NCI-H2081 (cell line): ENCODE data around the gene IRF1.
"Not testable (repeated sequence)": the region's sequence is repeated elsewhere in the genome, so short reads cannot be mapped to it uniquely, and the experiment has no call there.

Experiments
- DNase-seq, 2 experiments: peaks; one replicate each; lab custom pipeline; 2025; lab: John Stamatoyannopoulos, UW

Gene IRF1

DNA sequence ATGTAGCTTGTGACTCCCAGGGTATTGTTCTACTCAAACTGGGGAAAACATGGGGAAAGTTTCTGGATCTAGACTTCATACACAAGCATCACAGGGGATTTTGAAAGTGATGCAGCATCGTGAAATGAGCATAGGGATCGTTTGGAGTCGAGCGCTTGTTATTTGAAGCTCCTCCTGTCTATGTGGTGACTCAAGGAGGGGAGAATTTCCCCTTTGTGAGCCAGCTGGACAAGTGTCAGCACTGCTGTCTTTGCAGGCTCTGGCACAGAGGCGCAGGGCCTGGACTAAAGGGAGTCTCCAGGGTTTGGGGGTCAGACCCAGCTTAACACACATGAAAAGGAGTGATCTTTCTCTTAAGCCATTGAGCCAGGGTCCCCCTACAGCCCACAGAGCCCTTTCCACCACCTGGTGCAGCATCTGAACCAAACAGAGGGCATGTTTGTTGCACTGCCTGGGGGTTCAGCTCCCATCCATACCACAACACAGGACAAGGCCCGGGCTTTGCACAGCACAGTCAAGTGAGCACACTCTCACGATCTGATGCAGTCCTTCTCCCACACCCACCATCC lies 51.0 kb downstream of the IRF1 start:
- no peak for DNase-seq

DNA sequence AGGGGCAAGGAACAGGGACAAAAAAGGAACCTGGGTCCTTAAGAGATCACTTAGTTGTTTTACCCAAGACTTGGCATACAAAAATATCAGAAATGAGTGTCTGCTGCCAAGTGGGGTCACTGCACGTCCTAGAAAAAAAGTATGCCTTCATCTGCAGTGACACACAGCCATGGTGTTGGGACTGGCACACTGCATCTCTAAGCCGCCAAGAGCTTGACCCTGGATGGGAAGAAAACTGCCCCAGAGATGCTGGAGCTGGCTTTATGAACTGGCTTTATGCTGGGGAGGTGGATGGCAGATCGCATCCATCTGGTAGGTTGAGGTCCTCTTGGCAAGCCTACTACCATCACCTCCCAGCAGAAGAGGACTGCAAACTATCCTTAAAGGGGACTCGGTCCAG lies 51.7 kb downstream of the IRF1 start:
- no peak for DNase-seq

DNA sequence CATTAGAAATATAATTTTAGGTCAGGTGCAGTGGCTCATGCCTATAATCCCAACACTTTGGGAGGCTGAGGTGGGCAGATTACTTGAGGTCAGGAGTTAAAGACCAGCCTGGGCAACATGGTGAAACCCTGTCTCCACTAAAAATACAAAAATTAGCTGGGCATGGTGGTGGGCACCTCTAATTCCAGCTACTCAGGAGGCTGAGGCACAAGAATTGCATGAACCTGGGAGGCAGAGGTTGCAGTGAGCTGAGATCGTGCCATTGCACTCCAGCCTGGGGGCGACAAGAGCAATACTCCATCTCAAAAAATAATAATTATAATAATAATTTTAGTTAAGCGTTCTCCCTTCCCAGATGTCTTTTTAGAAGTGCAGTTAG lies 52.3 kb downstream of the IRF1 start:
- not testable (repeated sequence) for DNase-seq

DNA sequence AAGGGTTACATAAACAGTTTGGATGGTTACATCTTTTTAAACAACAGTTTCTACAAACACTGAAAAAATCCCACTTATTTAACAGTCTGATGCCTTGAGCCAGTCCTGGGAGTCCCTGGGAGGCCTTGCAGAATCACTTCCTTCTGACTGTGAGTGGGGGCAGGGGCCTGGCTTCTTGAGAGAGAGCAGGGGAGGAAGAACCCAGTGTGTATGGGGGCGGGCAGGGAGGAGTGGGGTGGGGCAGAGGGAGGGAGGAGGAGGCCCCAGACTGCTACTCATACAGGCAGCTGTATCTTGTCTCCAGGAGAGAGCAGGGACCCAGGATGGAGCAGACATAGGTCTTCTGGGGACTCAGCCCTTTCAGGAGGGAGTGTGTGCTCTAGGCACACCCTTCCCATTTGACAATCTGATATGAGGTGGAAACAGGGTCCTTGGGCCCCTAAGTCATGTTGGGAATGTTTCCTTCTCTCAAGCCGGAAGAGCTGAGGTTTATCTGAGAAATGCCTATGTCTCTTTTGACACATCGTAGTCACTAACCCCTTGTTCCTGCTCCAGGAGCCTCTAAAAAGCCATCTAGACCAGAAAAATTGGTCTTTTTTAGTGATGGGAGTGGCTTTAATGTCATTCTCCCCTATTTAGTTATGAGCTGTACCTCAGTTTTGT lies 52.8 kb downstream of the IRF1 start:
- no peak for DNase-seq

DNA sequence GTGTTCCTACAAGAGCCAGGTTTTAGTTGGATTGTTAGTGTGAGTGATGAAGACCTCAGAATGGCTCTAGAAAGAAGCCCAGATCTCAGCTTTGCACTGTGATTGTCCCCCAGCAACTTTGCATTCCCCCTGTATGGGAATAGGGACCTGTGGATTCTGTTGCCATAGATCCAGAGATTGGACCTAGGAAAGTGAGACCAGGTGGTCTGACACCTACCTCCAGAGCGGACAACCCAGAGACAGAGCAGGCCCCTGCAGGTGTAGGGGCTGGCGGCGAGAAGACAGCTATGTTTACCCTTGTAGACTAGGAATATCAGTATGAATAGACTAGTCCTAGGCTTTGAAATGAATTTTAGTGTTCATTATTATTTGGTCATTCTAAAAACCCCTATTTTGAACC lies 53.6 kb downstream of the IRF1 start:
- no peak for DNase-seq

DNA sequence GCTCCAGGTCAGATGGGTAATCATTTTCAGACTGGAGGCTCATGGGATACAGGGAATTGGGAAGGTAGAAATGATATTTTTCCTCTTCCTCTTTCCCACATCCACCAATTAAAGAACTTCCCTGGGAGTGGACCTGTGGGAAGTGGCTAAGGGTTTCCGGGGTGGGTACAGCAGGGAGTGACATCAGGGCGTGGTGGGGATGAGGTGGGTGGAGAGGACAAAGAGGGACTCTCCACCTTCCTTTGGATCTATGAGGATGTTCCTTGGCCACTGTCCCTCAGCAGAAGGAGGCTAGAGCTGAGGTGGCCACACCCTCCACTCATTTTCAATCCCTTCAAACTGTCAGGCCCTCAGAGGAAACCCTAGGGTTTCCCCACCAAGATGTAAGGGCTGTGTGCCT lies 54.7 kb downstream of the IRF1 start:
- DNase-seq = no peak

DNA sequence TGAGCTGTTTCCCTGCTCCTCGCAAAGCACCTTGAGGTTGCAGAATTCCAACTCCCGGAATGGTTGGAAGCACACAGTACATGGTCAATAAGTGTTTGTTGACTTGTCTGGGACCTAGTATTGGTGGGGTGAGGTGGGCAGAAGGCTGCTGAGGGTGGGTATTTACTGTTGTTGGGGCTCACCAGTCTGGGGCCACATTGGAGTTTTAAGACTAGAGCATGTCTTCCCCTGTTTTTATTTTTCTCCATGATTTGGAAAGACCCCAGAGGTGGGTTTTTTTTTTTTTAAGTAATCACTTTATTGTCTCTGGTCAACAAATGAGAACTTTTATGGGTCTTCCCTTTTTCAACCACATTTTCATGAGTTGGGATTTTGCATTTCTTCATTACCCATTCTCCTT lies 55.1 kb downstream of the IRF1 start:
- DNase-seq = no peak

DNA sequence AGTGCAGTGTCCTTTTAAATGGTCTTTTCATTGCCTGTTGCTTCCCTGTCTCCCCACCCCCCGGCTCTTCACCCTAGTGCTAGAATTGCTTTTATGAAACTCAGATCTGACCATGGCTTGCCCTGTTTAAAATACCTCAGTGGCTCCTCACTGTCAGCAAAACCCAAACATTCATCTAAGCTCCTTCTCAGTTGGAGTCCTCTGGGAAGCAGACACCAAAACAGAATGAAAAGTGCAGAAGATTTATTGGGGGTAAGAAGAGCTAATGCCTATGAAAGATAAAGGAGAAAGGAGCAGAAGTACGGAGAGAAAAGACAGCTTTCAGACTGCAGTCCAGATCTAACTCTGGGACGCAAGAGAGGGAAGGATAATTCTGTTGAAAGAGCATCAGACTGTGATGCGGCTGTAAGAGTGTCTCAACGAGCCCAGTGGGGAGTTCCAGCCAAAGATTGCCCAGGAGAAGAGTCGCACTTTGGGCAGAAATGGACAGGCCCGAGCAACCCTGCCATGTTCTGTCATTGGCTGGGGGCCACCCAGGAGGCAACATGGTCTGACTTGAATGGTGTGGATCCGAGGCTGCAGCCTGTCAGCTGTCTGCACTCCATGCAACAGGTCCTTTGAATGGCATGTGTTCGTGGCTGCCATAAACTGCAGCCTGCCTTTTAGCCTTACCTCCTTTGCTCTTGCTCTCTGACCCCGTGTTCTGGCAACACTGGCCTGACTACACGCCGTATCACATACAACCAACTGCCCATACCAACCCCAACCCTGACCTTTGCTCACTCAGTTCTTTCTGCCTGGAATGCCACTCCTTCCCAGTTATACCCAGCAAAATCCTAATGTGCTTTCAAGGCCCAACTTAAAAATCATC lies 55.9 kb downstream of the IRF1 start:
- DNase-seq = no peak

DNA sequence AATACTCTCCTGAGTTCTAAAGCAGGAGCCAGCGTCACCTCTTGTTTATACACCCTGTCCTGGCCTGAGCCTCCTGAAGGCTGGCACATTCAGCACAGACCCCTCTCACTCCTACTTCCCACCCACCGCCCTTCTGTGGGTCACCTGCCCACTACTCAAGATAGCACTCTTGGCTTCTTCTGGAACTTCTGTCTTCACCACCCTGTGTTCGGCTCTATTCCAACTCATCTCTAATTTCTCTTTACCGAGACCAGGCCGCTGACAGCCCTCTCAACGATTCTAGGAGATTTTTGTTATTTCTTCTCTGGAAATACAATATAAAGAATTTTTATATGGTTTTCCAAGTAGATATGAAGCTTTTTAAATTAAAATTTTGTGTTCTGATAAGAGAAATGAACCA lies 57.4 kb downstream of the IRF1 start:
- no peak for DNase-seq

DNA sequence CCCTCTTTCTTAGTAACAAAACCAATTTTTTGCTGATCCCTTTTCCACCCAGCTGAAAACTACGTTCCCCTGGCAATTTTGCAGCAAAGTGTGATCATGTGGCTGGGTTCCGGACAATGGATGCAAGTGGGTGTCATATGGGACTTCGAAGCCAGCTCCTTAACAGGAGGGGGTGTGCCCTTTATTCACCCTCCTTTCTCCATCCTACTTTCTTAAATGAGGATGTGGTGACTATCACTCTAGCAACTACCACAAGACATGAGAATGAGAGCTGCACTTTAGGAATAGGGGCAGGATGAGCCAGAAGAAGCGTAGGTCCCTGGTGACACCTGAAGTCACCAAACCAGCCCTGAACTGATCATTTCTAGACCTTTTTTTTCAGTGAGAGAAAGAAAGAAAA lies 58.9 kb downstream of the IRF1 start:
- no peak for DNase-seq
